SK-N-SH (cell line): ENCODE data around the gene MED15. TPM values are rescaled to one million over a fixed set of nuclear protein-coding genes. Genes with fewer than 3 reads are reported as not detected.

Experiments
- CTCF ChIA-PET: fragments of 300-600, 350-600 bp; formaldehyde crosslinking; extraction: SDS; loops from one replicate; lab custom pipeline; 2021; lab: Yijun Ruan, JAX
- POLR2A ChIA-PET: fragments of 350-600 bp; sonication (Branson Sonifier 250); formaldehyde crosslinking; extraction: SDS; loops from one replicate; lab custom pipeline; 2020; ENCODE audit warnings: antibody characterized with exemption, inconsistent platforms; lab: Yijun Ruan, JAX
- DNase-seq: peaks from one replicate; pipeline ENCODE4 v3.0.0; 2012
- H2AFZ ChIP-seq: fragments of 200-600 bp; sonication (generic); 2 replicates; pipeline ENCODE4 v1.8.1; 2016; ENCODE audit warnings: antibody characterized with exemption, mild to moderate bottlenecking, low read depth
- H3F3A ChIP-seq: fragments of 200-600 bp; sonication (generic); replicated peaks from 2 replicates; pipeline ENCODE3; 2016; ENCODE audit warnings: antibody characterized with exemption, mild to moderate bottlenecking; ENCODE audit not compliant: insufficient read depth
- H3K27ac ChIP-seq, 2 experiments: fragments of 200-500 bp in 1 of 2; fragments of 200-600 bp in 1 of 2; sonication (Bioruptor generic) in 1 of 2; sonication (generic), shearing (Covaris generic) in 1 of 2; 2 replicates each; pipeline versions ENCODE4 v1.5.1 to v1.6.1; 2014 to 2016; ENCODE audit warnings: low read depth in 2 of 2, inconsistent platforms in 1 of 2, low read length in 1 of 2, mild to moderate bottlenecking in 1 of 2, mixed read lengths in 1 of 2
- H3K27me3 ChIP-seq: fragments of 200-600 bp; sonication (generic), shearing (Covaris generic); 2 replicates; pipeline ENCODE4 v1.6.1; 2016; ENCODE audit warnings: mixed run types; ENCODE audit not compliant: insufficient read depth
- H3K36me3 ChIP-seq, 2 experiments: fragments of 200-500 bp in 1 of 2; fragments of 200-600 bp in 1 of 2; sonication (Bioruptor generic) in 1 of 2; sonication (generic) in 1 of 2; replicated peaks in 1 of 2; 2 replicates each; pipeline versions ENCODE3 to v1.5.1; 2014 to 2016; ENCODE audit warnings: low read length in 1 of 2, mild to moderate bottlenecking in 1 of 2; ENCODE audit not compliant: insufficient read depth in 2 of 2, control insufficient read depth in 1 of 2
- H3K4me1 ChIP-seq, 2 experiments: fragments of 200-500 bp in 1 of 2; fragments of 200-600 bp in 1 of 2; sonication (Bioruptor generic) in 1 of 2; sonication (generic), shearing (Covaris generic) in 1 of 2; 2 replicates each; pipeline versions ENCODE4 v1.5.1 to v1.6.1; 2014 to 2016; ENCODE audit warnings: low read depth in 1 of 2, low read length in 1 of 2, mixed run types in 1 of 2; ENCODE audit not compliant: insufficient read depth in 2 of 2, control insufficient read depth in 1 of 2
- H3K4me2 ChIP-seq: fragments of 200-600 bp; sonication (generic), shearing (Covaris generic); 2 replicates; pipeline ENCODE4 v1.6.1; 2017; ENCODE audit warnings: mixed run types
- H3K4me3 ChIP-seq, 2 experiments: fragments of 200-500 bp in 1 of 2; fragments of 200-600 bp in 1 of 2; sonication (Bioruptor generic) in 1 of 2; sonication (generic), shearing (Covaris generic) in 1 of 2; 2 replicates each; pipeline versions ENCODE4 v1.5.1 to v1.8.1; 2014 to 2016; ENCODE audit warnings: low read depth in 2 of 2, inconsistent platforms in 1 of 2, low read length in 1 of 2, mild to moderate bottlenecking in 1 of 2, mixed read lengths in 1 of 2, moderate library complexity in 1 of 2
- H3K79me2 ChIP-seq: fragments of 200-600 bp; sonication (generic); 2 replicates; pipeline ENCODE4 v1.8.1; 2017; ENCODE audit warnings: mild to moderate bottlenecking; ENCODE audit not compliant: insufficient read depth
- H3K9ac ChIP-seq: fragments of 200-600 bp; sonication (generic); 2 replicates; pipeline ENCODE4 v1.6.1; 2017; ENCODE audit warnings: mixed run types
- H3K9me2 ChIP-seq: fragments of 200-600 bp; sonication (generic); 2 replicates; pipeline ENCODE4 v1.6.1; 2017; ENCODE audit warnings: mixed run types
- H3K9me3 ChIP-seq: fragments of 200-600 bp; sonication (generic); 2 replicates; pipeline ENCODE4 v1.6.1; 2017; ENCODE audit warnings: mixed run types, mild to moderate bottlenecking, moderate library complexity
- H4K20me1 ChIP-seq: fragments of 200-600 bp; sonication (generic); 2 replicates; pipeline ENCODE4 v1.6.1; 2017; ENCODE audit warnings: mild to moderate bottlenecking, mixed run types; ENCODE audit not compliant: insufficient read depth
- FOSL2 ChIP-seq: IDR thresholded peaks from 2 replicates; pipeline ENCODE4 v1.4.0; 2012; ENCODE audit warnings: low read depth, mild to moderate bottlenecking, moderate library complexity, borderline replicate concordance
- IRF3 ChIP-seq: fragments of 150-350 bp; IDR thresholded peaks from 2 replicates; pipeline ENCODE4 v1.6.1; 2016; ENCODE audit warnings: mild to moderate bottlenecking, low read depth, low read length
- MAX ChIP-seq: IDR thresholded peaks from 2 replicates; pipeline ENCODE4 v1.4.0; 2012; ENCODE audit warnings: low read depth
- NFIC ChIP-seq: IDR thresholded peaks from 2 replicates; pipeline ENCODE4 v1.4.0; 2012; ENCODE audit warnings: borderline replicate concordance
- NRF1 ChIP-seq: IDR thresholded peaks from 2 replicates; pipeline ENCODE4 v1.6.1; 2012; ENCODE audit warnings: low read depth, mild to moderate bottlenecking, low read length
- RAD21 ChIP-seq: IDR thresholded peaks from 2 replicates; pipeline ENCODE4 v1.6.1; 2012; ENCODE audit warnings: mild to moderate bottlenecking, low read length
- REST ChIP-seq: IDR thresholded peaks from 2 replicates; pipeline ENCODE4 v1.6.1; 2012; ENCODE audit warnings: mild to moderate bottlenecking, low read depth, low read length, moderate library complexity
- RXRA ChIP-seq: IDR thresholded peaks from 2 replicates; pipeline ENCODE4 v1.4.0; 2012; ENCODE audit warnings: low read depth, mild to moderate bottlenecking, borderline replicate concordance
- SMC3 ChIP-seq: IDR thresholded peaks from 2 replicates; pipeline ENCODE4 v1.6.1; 2012; ENCODE audit warnings: low read depth, low read length, improper control_type of control experiment
- TEAD4 ChIP-seq: IDR thresholded peaks from 2 replicates; pipeline ENCODE4 v1.4.0; 2012; ENCODE audit warnings: mild to moderate bottlenecking, borderline replicate concordance; ENCODE audit not compliant: insufficient read depth
- USF1 ChIP-seq: IDR thresholded peaks from 2 replicates; pipeline ENCODE4 v1.4.0; 2012; ENCODE audit warnings: low read depth, borderline replicate concordance
- YY1 ChIP-seq: IDR thresholded peaks from 2 replicates; pipeline ENCODE4 v1.4.0; 2012; ENCODE audit warnings: low read depth, mild to moderate bottlenecking
- WGBS: methylation state at CpG from one replicate; pipeline ENCODE4 v1.1.6; 2017; ENCODE audit warnings: low lambda C conversion rate; 5-methylcytosine and 5-hydroxymethylcytosine counted together
- polyA plus RNA-seq, 3 experiments: library from polyadenylated mRNA; depleted of rRNA; stranded (reverse); fragments of >200 nt; gene quantifications; 2 replicates each; pipeline ENCODE4 v1.2.3, GENCODE V29; 2012

Gene MED15
- polyA plus RNA-seq, 1 of the 3 experiments (the other 2 are of a cell fraction) = 45.1 TPM

GRCh38 chr22:20584872-20585638 is 77.6 kb downstream of the MED15 start (continued):
- no peak for TF ChIP-seq REST
- no peak for TF ChIP-seq RAD21
- no peak for TF ChIP-seq YY1
- no peak for TF ChIP-seq TEAD4
- TF ChIP-seq FOSL2 = no peak

GRCh38 chr22:20585639-20586402 is 78.4 kb downstream of the MED15 start:
- WGBS = 86% methylated on average over 8 of the region's 12 CpGs
- Histone ChIP-seq H3K27me3 (no peaks in the 10 kb centered on the region), H3K9me2 (no peaks in the 10 kb centered on the region), H3K27ac (peak overlapping the region in 1 of 2 experiments; percentile 93; a peak in 2 of 4 replicates), H3K4me3 (no peak overlapping the region), H3K79me2 (no peaks in the 10 kb centered on the region), H3K36me3 (peaks cover 4 to 62% of the 10 kb centered on the region in 2 experiments), H3K9me3 (no peaks in the 10 kb centered on the region), H3F3A (peaks cover 7% of the 10 kb centered on the region)
- ChIA-PET CTCF (interaction anchor here (0.8 to 16.6 kb wide), 2 partner anchors 16 to 20 kb away, joined by 3 to 180 read pairs; no protein-coding TSS in a partner anchor), POLR2A (no interaction called here)
- TF ChIP-seq SMC3 (no peak), NFIC (no peak), RXRA (no peak), NRF1 (no peak), TEAD4 (no peak), IRF3 (no peak), MAX (no peak), USF1 (no peak)
- TF ChIP-seq, all 33 proteins: peak for 0
- peaks cover 24% of the 10 kb centered on the region for H4K20me1 ChIP-seq
- H3K9ac ChIP-seq = no peak overlapping the region
- no peak overlapping the region for H2AFZ ChIP-seq
- no peak overlapping the region for H3K4me2 ChIP-seq
- peaks cover 0 to 62% of the 10 kb centered on the region in 2 experiments; a peak in 1 of 4 replicates for H3K4me1 ChIP-seq
- DNase-seq = no peak
